A673 (cell line): ENCODE results near the gene THOP1. TPM values are rescaled to one million over a fixed set of nuclear protein-coding genes. Genes with fewer than 3 reads are reported as not detected.

ENCODE experiments used
- BruUV-seq: library from RNA; stranded (reverse); fragments of 400-500 nt; replicated peaks from 2 replicates; lab custom pipeline; 2021; lab: Mats Ljungman, UMichigan
- CTCF ChIA-PET: fragments of 300-600 bp; sonication (Branson Sonifier 250); formaldehyde crosslinking; loops from one replicate; lab custom pipeline; 2022; ENCODE audit warnings: antibody characterized with exemption; lab: Charles Lee
- POLR2A ChIA-PET: fragments of 300-600 bp; sonication (Branson Sonifier 250); formaldehyde crosslinking; loops from one replicate; lab custom pipeline; 2022; ENCODE audit warnings: antibody characterized with exemption; ENCODE audit not compliant: low non-redundant PET; lab: Charles Lee
- DNase-seq: peaks from one replicate; pipeline ENCODE4 v3.0.0-alpha.2; 2015; ENCODE audit warnings: low spot score
- H3K27ac ChIP-seq: fragments of 200-600 bp; sonication (generic); 2 replicates; pipeline ENCODE4 v1.5.1; 2016; ENCODE audit warnings: mixed run types, low read depth, mild to moderate bottlenecking, mixed read lengths, antibody characterized with exemption, low read length; ENCODE audit not compliant: poor library complexity, severe bottlenecking
- H3K27me3 ChIP-seq: fragments of 200-600 bp; sonication (generic); replicated peaks from 2 replicates; pipeline ENCODE4 v1.6.1; 2017; ENCODE audit warnings: mixed run types, low read depth, mild to moderate bottlenecking, mixed read lengths, antibody characterized with exemption, low read length; ENCODE audit not compliant: insufficient read depth, poor library complexity
- H3K36me3 ChIP-seq: fragments of 200-600 bp; sonication (generic); 2 replicates; pipeline ENCODE4 v1.6.1; 2016; ENCODE audit warnings: mixed run types, mild to moderate bottlenecking, mixed read lengths, antibody characterized with exemption, low read length; ENCODE audit not compliant: insufficient read depth, poor library complexity, severe bottlenecking
- H3K4me1 ChIP-seq: fragments of 200-600 bp; sonication (generic); 2 replicates; pipeline ENCODE4 v1.6.1; 2017; ENCODE audit warnings: mixed run types, mild to moderate bottlenecking, mixed read lengths, antibody characterized with exemption, low read length; ENCODE audit not compliant: insufficient read depth, poor library complexity, severe bottlenecking
- H3K4me3 ChIP-seq: fragments of 200-600 bp; sonication (generic); 2 replicates; pipeline ENCODE4 v1.5.1; 2016; ENCODE audit warnings: low read depth, mixed run types, mild to moderate bottlenecking, mixed read lengths, low read length; ENCODE audit not compliant: poor library complexity, severe bottlenecking
- H3K9me3 ChIP-seq: fragments of 200-600 bp; sonication (generic); 2 replicates; pipeline ENCODE4 v1.6.1; 2016; ENCODE audit warnings: mixed run types, low read depth, mild to moderate bottlenecking, mixed read lengths, antibody characterized with exemption, low read length; ENCODE audit not compliant: poor library complexity, severe bottlenecking
- CTCF ChIP-seq: fragments of 300-800, 200-600 bp; sonication (generic); conservative IDR thresholded peaks from 2 replicates; pipeline ENCODE4 v1.5.1; 2017; ENCODE audit warnings: low read depth, mild to moderate bottlenecking, antibody characterized with exemption, low read length, moderate library complexity, mixed read lengths
- EZH2 ChIP-seq: fragments of 200-600 bp; sonication (generic); IDR thresholded peaks from 2 replicates; pipeline ENCODE4 v1.6.1; 2017; ENCODE audit warnings: borderline replicate concordance, low read depth, mild to moderate bottlenecking, mixed read lengths, antibody characterized with exemption, low read length; ENCODE audit not compliant: poor library complexity, severe bottlenecking
- intact Hi-C: fragments of 100-400 bp; cut with micrococcal nuclease; formaldehyde crosslinking; loops from one replicate; pipeline ENCODE4 v1.10.0; 2022; ENCODE audit not compliant: unreplicated experiment
- total RNA-seq: library from RNA; stranded (reverse); gene quantifications from 2 replicates; pipeline ENCODE4 v1.2.3, GENCODE V29; 2021

THOP1 gene
- total RNA-seq, 1 experiment from 2014 or later: 186 TPM

- intact Hi-C loops: no loop called here
- no peaks in the 10 kb centered on the region for H3K9me3 ChIP-seq
- CTCF ChIA-PET: no interaction called here
- peaks cover 7% of the 10 kb centered on the region for H3K27me3 ChIP-seq
- POLR2A ChIA-PET: no interaction called here
- H3K36me3 ChIP-seq: no peaks in the 10 kb centered on the region
- no peaks in the 10 kb centered on the region for H3K4me1 ChIP-seq
- no peak for DNase-seq
- H3K27ac ChIP-seq: no peak overlapping the region
- BruUV-seq: no TSS peak
- H3K4me3 ChIP-seq: no peak overlapping the region
- TF ChIP-seq CTCF (no peak), EZH2 (no peak)
Observed at GRCh38 chr19:2747349-2747748, 38.0 kb upstream of the THOP1 start.

GRCh38 chr19:2750808-2751437 is 34.4 kb upstream of the THOP1 start:
- CTCF ChIA-PET: interaction anchor here (2.3 kb wide), 1 partner anchor 103 kb away, joined by 12 read pairs; no protein-coding TSS in a partner anchor
- H3K9me3 ChIP-seq: no peaks in the 10 kb centered on the region
- TF ChIP-seq CTCF (no peak), EZH2 (no peak)
- no peaks in the 10 kb centered on the region for H3K4me1 ChIP-seq
- H3K27ac ChIP-seq: no peak overlapping the region
- BruUV-seq: no TSS peak
- no peak overlapping the region for H3K4me3 ChIP-seq
- peaks cover 13% of the 10 kb centered on the region for H3K36me3 ChIP-seq
- POLR2A ChIA-PET: no interaction called here
- peaks cover under 1% of the 10 kb centered on the region for H3K27me3 ChIP-seq
- intact Hi-C loops: no loop called here
- no peak for DNase-seq

GRCh38 chr19:2751438-2751830 is 33.9 kb upstream of the THOP1 start:
- Histone ChIP-seq H3K9me3 (no peaks in the 10 kb centered on the region), H3K4me3 (no peak overlapping the region), H3K4me1 (no peaks in the 10 kb centered on the region), H3K27me3 (no peaks in the 10 kb centered on the region), H3K36me3 (peaks cover 16% of the 10 kb centered on the region), H3K27ac (no peak overlapping the region)
- no peak for TF ChIP-seq EZH2
- TF ChIP-seq CTCF: no peak
- intact Hi-C loops: no loop called here
- POLR2A ChIA-PET: no interaction called here
- BruUV-seq: no TSS peak
- DNase-seq: no peak
- CTCF ChIA-PET: no interaction called here
